NB4 (cell line): ENCODE data around the gene SOBP.

Source experiments
- CTCF ChIP-seq: IDR thresholded peaks from one replicate; pipeline ENCODE4 v1.5.1; 2012; ENCODE audit warnings: low read depth, low read length
- POLR2A ChIP-seq: IDR thresholded peaks from 2 replicates; pipeline ENCODE4 v1.6.1; 2011; ENCODE audit warnings: mild to moderate bottlenecking; ENCODE audit not compliant: insufficient read length; ENCODE audit errors: extremely low read depth
- TF ChIP-seq, protein P1 (sequence below): IDR thresholded peaks from 2 replicates; pipeline ENCODE4 v1.6.1; 2011; ENCODE audit warnings: low read depth, low read length

DNA sequence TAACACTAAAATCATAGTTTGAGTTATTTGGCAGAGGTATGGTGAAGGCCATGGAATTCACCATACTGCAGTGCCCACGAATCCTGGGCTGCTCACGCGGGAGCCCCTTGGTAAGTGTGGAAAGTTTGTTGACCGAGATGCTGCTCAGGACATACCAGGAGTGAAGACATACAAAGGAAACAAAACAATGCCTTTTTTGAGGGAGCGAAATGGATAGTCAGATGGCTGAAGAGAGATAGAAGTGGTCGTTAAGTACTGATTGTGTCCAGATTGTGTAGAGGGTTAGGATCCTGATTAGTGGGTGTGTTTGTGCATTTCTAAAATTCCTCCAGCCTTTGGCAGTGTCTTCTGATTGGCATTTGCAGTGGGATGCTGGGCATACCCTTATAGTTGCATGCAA, 83.0 kb downstream of the SOBP start:
- TF ChIP-seq POLR2A (no peak), CTCF (no peak)
- TF ChIP-seq, protein P1, sequence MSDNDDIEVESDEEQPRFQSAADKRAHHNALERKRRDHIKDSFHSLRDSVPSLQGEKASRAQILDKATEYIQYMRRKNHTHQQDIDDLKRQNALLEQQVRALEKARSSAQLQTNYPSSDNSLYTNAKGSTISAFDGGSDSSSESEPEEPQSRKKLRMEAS, result no peak
